SU-DHL-6 (cell line): ENCODE measurements around the gene TNNI2.

Experiments used
- H2AFZ ChIP-seq: fragments of 200-600 bp; sonication (generic); 2 replicates; pipeline ENCODE4 v1.6.1; 2014; ENCODE audit warnings: low read depth, mild to moderate bottlenecking, moderate library complexity, mixed read lengths, antibody characterized with exemption, low read length; ENCODE audit not compliant: severe bottlenecking
- H3F3A ChIP-seq: fragments of 200-600 bp; shearing (Covaris generic); 2 replicates; pipeline ENCODE4 v1.6.0; 2016; ENCODE audit warnings: antibody characterized with exemption, mild to moderate bottlenecking; ENCODE audit not compliant: insufficient read depth
- H3K27ac ChIP-seq: fragments of 200-600 bp; sonication (generic); 2 replicates; pipeline ENCODE4 v1.5.1; 2016; ENCODE audit warnings: low read depth, mild to moderate bottlenecking, low read length, moderate library complexity, mixed read lengths
- H3K27me3 ChIP-seq: fragments of 200-600 bp; sonication (generic), shearing (Covaris generic); 2 replicates; pipeline ENCODE4 v1.6.0; 2014; ENCODE audit warnings: mild to moderate bottlenecking, low read length
- H3K36me3 ChIP-seq: fragments of 200-600 bp; sonication (generic); 2 replicates; pipeline ENCODE4 v1.6.1; 2014; ENCODE audit warnings: mild to moderate bottlenecking, low read length, mixed read lengths
- H3K4me2 ChIP-seq: fragments of 300-600, 200-600 bp; shearing (Covaris generic), sonication (generic); 2 replicates; pipeline ENCODE4 v1.6.0; 2014; ENCODE audit warnings: low read length, low read depth, mild to moderate bottlenecking; ENCODE audit not compliant: poor library complexity, severe bottlenecking
- H3K4me3 ChIP-seq: fragments of 200-600 bp; sonication (generic); 2 replicates; pipeline ENCODE4 v1.5.1; 2014; ENCODE audit warnings: antibody characterized with exemption, low read length, mild to moderate bottlenecking, mixed read lengths; ENCODE audit not compliant: insufficient read depth, poor library complexity, severe bottlenecking
- H3K79me2 ChIP-seq: fragments of 200-600 bp; sonication (generic); 2 replicates; pipeline ENCODE4 v1.6.1; 2014; ENCODE audit warnings: mild to moderate bottlenecking, low read length, moderate library complexity; ENCODE audit not compliant: insufficient read depth
- H3K9ac ChIP-seq: fragments of 200-600 bp; sonication (generic); 2 replicates; pipeline ENCODE4 v1.7.0; 2014; ENCODE audit warnings: mild to moderate bottlenecking, low read length
- H3K9me2 ChIP-seq: fragments of 200-600 bp; sonication (generic); replicated peaks from 2 replicates; pipeline ENCODE4 v1.6.1; 2014; ENCODE audit warnings: low read length; ENCODE audit not compliant: insufficient read depth
- H3K9me3 ChIP-seq: fragments of 200-600 bp; sonication (generic); 2 replicates; pipeline ENCODE4 v1.6.1; 2014; ENCODE audit warnings: low read length, mixed read lengths; ENCODE audit not compliant: insufficient read depth
- H4K20me1 ChIP-seq: fragments of 200-600 bp; sonication (generic); 2 replicates; pipeline ENCODE4 v1.6.1; 2014; ENCODE audit warnings: low read depth, mild to moderate bottlenecking, antibody characterized with exemption, low read length, moderate library complexity, mixed read lengths
- EZH2phosphoT487 ChIP-seq: fragments of 200-600 bp; sonication (generic), shearing (Covaris generic); conservative IDR thresholded peaks from 2 replicates; pipeline ENCODE4 v1.6.1; 2018; ENCODE audit warnings: mild to moderate bottlenecking, antibody characterized with exemption, low read length, moderate library complexity, mixed read lengths
- TF ChIP-seq, protein P1 (sequence below): fragments of 200-600 bp; sonication (generic); IDR thresholded peaks from one replicate; pipeline ENCODE4 v1.5.1; 2017; ENCODE audit warnings: antibody characterized with exemption, mild to moderate bottlenecking, low read length, moderate library complexity; ENCODE audit not compliant: insufficient read depth, poor library complexity, severe bottlenecking

Gene TNNI2

DNA sequence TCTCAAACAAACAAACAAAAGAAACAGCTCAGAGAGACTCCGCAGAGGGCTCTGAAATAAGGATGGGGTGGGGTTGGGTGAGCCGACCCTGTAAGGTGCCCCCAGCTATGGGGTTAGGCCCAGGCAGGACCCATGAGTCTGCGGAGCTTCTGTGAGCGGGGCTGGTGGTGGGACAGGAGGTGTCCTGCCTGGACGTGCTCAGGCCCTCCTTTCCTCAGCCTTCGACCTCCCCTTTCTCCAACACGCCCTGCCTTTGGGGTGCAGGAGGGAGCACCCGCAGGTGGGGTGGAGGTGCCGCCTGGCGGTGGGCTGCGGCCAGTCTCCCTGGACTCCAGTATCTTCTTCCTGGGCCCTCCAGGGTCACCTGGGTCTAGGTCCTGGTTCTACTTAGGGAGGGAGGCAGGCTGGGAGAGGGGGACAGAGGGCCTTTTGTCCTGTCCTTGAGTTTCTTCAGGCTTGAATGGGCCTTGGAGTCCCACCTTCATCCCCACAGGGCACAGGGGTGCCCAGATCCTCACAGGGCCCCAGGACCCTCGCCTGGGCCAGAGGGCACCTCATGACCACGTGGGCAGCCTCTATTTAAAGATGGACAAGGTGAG is 40.7 kb downstream of the TNNI2 start:
- Histone ChIP-seq H3K9ac (no peak overlapping the region), H3K36me3 (peaks cover under 1% of the 10 kb centered on the region; the same call in 1 of the 2 replicates), H3K79me2 (no peaks in the 10 kb centered on the region), H4K20me1 (no peaks in the 10 kb centered on the region; the same call in 1 of the 2 replicates), H3K27me3 (no peaks in the 10 kb centered on the region), H2AFZ (no peak overlapping the region), H3F3A (no peaks in the 10 kb centered on the region), H3K27ac (no peak overlapping the region), H3K9me2 (no peaks in the 10 kb centered on the region), H3K9me3 (no peaks in the 10 kb centered on the region), H3K4me2 (no peak overlapping the region), H3K4me3 (no peak overlapping the region)
- TF ChIP-seq, protein P1, sequence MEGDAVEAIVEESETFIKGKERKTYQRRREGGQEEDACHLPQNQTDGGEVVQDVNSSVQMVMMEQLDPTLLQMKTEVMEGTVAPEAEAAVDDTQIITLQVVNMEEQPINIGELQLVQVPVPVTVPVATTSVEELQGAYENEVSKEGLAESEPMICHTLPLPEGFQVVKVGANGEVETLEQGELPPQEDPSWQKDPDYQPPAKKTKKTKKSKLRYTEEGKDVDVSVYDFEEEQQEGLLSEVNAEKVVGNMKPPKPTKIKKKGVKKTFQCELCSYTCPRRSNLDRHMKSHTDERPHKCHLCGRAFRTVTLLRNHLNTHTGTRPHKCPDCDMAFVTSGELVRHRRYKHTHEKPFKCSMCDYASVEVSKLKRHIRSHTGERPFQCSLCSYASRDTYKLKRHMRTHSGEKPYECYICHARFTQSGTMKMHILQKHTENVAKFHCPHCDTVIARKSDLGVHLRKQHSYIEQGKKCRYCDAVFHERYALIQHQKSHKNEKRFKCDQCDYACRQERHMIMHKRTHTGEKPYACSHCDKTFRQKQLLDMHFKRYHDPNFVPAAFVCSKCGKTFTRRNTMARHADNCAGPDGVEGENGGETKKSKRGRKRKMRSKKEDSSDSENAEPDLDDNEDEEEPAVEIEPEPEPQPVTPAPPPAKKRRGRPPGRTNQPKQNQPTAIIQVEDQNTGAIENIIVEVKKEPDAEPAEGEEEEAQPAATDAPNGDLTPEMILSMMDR: no peak
- TF ChIP-seq EZH2phosphoT487: no peak

DNA sequence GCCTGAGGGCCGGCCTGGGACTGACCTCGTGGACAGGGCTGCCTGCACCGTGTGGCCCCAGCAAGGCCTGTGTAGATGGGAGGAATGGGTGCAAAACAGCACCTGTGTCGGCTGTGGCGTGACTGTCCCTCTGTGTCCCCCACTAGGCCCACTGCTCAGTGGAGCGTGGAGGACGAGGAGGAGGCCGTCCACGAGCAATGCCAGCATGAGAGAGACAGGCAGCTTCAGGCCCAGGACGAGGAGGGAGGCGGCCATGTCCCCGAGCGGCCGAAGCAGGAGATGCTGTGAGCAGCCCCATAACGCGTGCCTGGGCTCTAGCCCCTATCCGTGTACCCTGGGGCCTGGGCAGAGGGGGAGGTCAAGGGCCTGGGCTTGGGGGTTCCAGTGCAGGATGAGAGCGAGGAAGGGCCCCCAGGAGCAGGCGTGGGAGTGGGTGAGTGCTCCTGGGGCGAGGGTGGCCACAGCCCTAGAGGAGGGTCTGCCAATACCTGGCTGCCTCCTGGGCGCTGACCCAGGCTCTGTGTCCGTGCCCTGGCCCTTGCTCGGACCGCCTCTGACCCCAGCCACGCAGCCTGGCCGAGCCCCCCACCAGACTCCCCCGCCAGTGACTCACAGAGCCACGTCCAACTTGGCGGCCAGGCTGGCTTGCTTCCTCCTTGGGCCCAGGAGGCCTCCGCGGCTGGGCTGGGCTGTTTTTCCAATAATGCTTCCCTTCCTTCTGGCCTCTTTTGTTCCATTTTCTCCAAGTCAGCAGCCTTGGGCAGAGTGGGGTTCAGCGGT is 41.4 kb downstream of the TNNI2 start:
- H4K20me1 ChIP-seq: no peaks in the 10 kb centered on the region; the same call in 1 of the 2 replicates
- H3K4me2 ChIP-seq: no peak overlapping the region
- TF ChIP-seq, protein P1: no peak
- TF ChIP-seq EZH2phosphoT487: no peak
- H3K27ac ChIP-seq: no peak overlapping the region
- no peaks in the 10 kb centered on the region for H3K9me2 ChIP-seq
- no peaks in the 10 kb centered on the region for H3K79me2 ChIP-seq
- H3K9me3 ChIP-seq: no peaks in the 10 kb centered on the region
- H3K9ac ChIP-seq: no peak overlapping the region
- no peaks in the 10 kb centered on the region for H3F3A ChIP-seq
- no peak overlapping the region for H3K4me3 ChIP-seq
- H2AFZ ChIP-seq: no peak overlapping the region
- H3K27me3 ChIP-seq: no peaks in the 10 kb centered on the region
- H3K36me3 ChIP-seq: peaks cover 6% of the 10 kb centered on the region

DNA sequence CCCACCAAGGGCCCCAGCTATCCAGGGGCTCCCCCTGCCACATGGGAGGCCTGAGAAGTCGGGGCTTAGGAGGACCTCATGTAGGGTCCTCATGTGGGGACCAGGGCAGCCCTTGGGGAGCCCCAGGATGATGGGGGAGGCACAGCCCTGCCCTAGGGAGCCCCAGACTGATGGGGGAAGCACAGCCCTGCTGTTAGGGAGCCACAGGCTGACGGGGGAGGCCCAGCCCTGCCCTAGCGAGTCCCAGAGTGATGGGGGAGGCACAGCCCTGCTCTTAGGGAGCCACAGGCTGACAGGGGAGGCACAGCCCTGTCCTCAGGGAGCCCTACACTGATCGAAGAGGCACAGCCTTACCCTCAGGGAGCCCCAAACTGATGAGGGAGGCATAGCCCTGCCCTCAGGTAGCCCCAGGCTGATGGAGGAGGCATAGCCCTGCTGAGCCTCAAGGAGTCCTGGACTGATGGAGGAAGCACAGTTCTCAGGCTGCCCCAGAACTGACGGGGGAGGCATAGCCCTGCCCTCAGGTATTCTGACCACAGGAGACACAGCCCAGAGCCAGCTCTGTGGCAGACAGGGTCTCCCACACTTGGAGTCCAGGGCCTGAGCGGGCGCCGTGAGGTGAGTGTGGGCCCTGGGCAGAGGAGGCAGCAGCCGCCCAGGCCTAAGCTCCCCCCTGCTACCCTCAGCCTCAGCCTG is 42.1 kb downstream of the TNNI2 start:
- Histone ChIP-seq H3K4me3 (no peak overlapping the region), H4K20me1 (no peaks in the 10 kb centered on the region; the same call in 1 of the 2 replicates), H3K79me2 (no peaks in the 10 kb centered on the region), H3K4me2 (no peak overlapping the region), H3K27me3 (no peaks in the 10 kb centered on the region), H3K9me3 (no peaks in the 10 kb centered on the region), H3K9me2 (no peaks in the 10 kb centered on the region), H3K9ac (no peak overlapping the region), H3F3A (no peaks in the 10 kb centered on the region), H3K36me3 (peaks cover 13% of the 10 kb centered on the region), H3K27ac (no peak overlapping the region), H2AFZ (no peak overlapping the region)
- TF ChIP-seq, protein P1: no peak
- no peak for TF ChIP-seq EZH2phosphoT487
